GM21381 (cell line): ENCODE data around the gene PLEKHM3.
A peak's percentile ranks its signal among the peaks of the same experiment; 100 is the strongest.
"Not testable (repeated sequence)": the region's sequence is repeated elsewhere in the genome, so short reads cannot be mapped to it uniquely, and the experiment has no call there.

Experiments
- ATAC-seq: cut with Tn5 transposase; IDR thresholded peaks from one replicate; pipeline ENCODE4 v1.9.1; 2021; ENCODE audit warnings: mild to moderate bottlenecking, moderate library complexity; ENCODE audit not compliant: unreplicated experiment

The PLEKHM3 gene

DNA sequence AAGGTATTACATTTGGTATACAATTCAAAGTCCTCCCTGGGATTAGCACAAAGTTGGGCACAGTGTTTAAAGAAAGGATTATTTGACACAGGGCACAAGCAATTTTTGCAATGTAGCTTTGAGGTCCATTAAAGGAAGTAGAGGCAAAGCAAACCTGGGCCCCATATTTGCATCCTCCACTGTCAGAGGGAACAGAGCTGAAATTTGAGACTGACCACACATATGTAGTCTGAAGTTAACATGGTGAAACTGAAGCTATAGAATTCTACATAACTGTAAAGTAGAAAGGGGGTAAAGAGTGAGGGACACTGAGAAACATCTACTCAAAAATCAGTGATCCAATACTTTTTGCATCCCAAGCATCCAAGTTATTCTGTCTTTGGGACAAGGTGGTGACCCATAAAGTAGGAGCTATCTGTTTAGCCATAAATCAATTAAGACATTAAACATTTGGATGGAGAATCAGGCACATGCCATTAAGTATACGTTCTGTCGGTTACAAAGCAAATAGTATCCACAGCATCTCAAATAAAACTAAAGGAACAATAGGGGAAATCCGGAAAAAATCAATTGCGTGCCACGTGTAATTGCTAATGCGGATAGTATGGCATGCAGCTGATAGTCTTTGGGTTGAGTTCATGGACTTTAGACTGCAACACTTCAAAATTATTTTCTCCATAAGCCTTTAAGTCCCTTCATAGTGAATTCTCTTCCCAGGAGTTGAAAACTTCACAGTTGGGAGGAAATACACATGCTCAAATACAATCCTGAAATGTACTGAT, 72.6 kb downstream of the PLEKHM3 start:
- peak; percentile 66 for ATAC-seq

DNA sequence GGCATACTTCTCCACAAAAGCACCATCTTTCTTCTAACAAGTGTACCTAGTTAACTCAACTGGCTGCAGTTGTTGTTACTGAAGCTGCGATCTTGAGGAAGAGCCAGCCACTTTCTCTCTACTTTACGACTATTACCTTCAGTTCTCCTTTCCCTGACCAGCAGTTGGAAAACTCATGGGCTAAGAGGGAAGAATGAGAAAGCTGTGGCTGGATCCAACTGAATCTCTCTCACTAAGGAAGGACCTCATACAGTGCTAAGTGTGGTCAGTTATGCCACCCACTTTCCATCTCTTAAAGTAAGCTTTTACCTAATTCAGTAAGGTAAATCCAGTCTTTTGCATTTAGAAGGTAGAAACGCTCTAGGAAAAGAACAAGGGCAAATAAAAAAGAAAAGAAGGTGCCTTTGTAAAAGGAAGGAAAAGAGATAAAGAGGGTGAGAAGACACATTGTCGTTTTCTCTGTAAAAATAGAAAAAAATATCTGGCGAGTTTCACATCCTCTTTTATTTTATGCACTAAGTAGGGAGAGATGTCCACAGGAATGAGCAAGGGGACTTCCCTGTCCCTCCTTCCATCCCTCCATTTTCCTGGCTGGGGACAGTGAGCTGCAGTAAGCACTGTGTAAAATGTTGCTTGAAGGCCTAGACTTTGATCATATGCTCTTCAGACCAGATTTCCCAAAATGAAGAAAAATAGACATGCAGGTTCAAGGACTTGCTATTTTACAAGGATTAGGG, 73.4 kb downstream of the PLEKHM3 start:
- ATAC-seq: no peak

DNA sequence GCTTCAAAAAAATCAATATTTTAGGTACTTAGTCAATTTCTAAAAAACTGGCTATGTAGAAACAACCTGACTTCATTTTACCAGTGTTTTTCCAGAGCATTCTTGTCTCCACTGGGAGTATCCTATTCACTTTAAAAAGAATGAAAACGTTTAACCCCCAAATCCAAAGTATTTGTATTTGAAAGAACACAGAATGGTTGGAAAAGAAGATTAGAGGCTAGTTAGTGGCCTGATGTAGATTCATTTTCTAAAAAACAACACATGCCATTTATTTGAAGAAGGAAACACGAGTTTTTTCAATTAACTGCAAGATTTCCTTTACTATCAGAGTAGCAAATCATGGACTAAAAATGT, 74.6 kb downstream of the PLEKHM3 start:
- no peak for ATAC-seq

DNA sequence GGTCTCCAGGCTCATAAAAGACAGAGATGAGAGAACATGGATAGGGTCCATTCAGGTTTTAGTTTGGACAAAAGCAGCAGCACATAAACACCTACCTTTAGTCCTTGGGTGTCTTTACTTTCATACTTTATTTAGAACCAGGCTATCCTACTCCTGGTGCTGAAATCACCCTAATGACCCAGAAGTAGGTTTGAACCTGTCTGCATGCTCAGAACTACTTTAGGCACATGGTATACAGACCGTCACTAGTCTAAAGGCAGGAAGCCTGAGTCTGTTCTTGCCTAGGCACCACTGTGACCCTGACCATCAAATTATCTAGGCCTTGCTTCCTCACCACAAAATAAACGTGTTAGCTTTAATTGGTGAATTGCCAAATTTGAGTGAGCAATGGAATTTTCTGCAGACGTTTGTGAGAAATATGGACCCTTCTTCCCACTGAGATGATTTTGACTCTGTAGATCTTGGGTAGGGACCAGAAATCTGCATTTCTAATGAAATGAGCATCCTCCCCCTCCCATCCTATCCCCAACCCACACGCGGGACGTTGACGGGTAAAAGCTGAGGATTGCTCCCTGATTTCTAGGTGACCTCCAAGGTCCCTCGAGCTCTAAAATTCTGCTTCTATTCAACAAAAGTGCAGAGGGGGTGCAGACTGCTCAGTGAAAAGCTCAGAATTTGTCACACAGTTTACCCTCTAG, 75.1 kb downstream of the PLEKHM3 start:
- ATAC-seq: no peak

DNA sequence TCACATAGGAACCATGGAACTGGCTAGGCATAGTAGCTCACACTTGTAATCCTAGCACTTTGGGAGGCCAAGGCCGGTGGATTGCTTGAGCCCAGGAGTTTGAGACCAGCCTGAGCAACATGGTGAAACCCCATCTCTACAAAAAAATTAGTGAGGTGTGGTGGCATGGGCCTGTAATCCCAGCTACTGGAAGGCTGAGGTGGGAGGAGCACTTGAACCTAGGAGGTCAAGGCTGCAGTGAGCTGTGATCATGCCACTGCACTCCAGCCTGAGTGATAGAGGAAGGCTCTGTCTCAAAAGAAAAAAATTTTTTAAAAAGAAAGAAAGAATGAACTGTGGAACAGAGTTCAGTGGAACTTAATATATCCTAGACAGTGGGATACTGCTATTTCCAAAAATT, 76.1 kb downstream of the PLEKHM3 start:
- ATAC-seq: not testable (repeated sequence)

DNA sequence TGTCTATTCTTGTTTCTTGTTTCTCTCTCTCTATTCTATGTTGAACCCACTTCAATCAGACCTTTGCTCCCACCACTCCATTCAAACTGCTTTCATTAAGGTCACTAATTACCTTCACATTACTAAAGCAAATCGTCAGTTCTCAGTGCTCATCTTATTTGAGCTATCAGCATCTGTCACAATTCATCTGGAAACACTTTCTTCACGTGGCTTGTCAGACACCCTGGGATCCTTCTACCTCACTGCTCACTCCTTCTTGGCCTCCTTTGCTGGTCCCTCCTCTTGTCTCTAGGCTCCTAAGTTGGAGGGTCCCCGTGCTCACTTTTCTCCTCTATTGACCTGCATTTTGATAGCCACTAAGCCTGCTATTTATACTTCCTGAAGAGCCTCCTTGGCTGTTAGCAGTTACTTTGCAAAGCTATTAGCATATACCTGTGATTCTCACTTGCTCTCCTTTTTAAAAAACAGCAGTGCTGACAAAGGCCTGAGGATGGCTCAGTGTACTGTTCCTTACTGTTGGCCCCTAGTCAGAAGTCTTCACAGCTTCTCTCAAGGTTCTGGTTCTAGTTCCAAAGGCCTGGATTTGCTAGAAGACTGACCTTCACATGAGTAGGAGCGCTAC, 80.2 kb downstream of the PLEKHM3 start:
- no peak for ATAC-seq

DNA sequence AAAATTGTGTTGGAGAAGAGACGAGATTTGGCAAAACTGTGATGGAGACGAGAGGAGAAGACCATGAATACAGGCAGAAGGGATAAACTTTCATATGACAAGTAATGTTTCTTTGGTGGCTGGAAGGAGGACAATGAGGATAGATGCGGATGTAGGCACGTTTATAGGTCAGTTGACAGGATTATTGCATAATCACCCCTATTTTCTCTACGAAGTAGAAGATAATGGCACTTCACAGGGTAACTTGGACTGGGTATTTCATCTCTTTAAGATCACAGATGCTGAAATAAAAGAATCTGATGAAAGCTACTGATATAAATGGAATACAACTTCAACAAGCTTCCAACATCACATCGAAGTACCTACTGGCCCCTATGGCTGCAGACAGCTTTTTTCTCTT, 81.0 kb downstream of the PLEKHM3 start:
- no peak for ATAC-seq

DNA sequence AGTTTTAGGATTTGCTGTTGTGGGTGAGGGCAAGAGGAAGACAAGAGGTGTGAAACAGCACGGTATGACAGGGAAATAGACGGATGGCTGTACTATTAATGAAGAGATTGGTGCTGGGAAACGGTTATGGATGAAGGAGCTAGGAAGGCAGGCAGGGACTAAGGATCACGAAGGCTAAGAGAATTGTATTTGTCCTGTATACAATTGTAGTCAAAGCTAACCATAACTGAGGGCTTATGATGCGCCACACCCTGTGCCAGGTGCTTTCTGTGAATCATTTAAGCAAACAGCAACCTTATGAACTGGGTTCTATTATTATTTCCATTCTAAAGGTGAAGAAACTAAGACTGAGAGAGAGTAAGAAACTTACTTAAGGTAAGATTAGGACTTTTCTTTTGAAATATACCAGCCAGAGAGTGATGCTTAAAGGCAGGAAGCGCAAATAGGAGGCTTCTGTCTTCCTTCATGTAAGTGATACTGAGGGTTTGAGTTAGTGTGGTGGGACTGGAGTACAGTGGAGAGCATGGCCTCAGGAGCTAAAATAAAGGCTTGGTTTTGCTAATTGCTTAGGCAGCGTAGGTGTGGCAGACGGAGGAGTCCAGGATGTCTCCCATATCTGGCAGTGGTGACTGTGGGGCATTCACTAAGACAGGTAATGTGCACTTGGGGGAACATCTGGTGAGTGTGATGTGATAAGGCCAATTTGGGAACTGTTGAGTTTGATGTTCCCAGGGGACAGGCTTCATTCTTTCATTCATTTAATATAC, 85.8 kb downstream of the PLEKHM3 start:
- ATAC-seq: no peak

DNA sequence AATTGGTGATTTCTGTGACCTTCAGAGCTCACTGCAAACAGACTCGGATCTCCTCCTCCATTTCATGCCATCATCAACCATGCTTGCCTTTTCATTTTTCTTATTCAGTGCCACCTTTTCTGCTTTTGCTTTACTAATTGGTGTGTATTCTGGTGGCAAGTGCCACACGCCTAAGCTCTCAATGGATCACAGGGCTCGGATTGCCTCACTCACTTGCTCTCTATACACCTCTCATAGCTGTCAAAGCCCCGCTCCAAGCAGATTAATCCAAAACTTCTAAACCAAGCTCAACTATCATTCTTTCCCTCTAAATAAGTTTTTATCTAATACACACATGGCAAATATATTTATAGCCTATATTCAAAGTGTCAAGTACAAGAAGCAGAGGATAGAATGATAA, 86.4 kb downstream of the PLEKHM3 start:
- ATAC-seq: no peak

DNA sequence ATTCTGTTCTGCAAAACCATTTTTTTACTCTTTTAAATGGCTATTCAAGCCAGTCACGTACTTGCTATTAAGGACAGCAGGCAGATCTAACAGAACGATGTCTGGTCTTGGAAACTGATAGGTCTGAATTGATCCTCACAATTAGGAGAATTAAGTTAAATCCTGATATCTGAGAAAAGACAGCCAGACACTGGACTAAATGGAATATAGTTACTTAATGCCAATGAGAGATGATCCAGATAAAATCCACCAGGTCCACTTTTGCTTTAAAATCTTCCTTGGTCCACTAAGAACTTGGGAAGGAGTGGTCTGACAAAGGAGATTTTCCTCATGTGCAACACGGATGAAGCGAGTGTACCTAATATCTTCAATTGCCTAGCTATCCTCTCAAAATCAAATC, 86.9 kb downstream of the PLEKHM3 start:
- no peak for ATAC-seq

DNA sequence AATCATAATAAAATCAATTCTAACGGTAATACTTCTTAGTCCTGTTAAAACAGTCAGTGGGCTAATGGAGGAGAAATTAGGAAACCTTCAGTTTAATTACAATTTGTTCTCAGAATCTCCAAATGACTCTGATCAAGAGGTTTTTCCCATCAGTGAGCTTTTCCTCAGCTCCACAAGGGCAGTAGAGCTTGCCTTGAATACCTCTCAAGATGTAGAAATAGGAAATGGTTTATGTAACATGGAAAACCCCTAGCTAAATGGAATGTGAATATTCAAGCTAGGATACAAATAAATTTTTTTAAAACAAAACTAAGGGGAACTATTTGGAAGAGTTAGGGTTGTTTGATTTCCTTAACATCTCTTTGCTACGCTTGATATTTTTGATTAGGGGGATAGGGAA, 87.5 kb downstream of the PLEKHM3 start:
- no peak for ATAC-seq

DNA sequence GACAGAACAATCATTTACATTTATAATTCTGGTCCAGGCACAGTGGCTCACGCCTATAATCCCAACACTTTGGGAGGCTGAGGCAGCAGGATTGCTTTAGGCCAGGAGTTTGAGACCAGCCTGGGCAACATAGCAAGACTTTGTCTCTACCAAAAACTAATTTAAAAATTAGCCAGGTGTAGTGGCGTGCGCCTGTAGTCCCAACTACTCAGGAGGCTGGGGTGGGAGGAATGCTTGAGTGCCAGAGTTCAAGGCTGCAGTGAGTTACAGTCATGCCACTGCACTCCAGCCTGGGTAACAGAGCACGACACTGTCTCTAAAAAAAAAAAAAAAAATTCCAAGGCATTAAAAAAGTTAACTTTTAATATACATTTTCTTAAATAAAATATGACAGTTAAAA, 88.1 kb downstream of the PLEKHM3 start:
- no peak for ATAC-seq

DNA sequence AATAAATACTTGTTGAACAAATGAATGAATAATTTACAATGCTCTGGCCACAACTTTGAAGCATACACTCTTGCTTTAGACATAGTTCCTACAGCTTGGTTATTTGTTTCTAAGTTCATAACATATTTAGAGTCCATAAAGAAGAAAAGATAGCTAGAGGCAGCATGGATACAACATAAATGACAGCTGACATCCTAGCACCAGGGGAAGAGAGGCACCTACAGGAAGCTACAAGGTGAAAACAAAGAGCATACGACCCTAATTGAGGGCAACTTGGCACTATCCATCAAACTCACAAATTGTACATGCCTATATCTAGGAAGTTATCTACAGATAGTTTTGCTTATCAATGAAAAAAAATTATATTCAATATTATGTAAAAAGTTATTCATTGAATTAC, 88.9 kb downstream of the PLEKHM3 start:
- no peak for ATAC-seq

DNA sequence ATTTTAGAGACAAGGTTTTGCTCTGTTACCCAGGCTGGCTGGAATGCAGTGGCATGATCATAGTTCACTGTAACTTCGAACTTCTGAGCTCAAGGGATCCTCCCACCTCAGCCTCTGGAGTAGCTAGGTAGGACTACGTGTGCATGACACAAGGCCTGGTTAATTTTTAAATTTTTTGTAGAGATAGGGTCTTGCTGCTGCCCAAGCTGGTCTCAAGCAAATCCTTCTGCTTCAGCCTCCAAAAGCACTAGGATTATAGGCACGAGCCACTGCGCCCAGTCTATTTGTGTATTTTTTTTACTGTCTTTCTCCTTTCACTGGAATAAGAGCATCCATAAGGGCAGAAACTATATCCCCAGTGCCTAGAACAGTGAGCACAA, 89.3 kb downstream of the PLEKHM3 start:
- no peak for ATAC-seq

DNA sequence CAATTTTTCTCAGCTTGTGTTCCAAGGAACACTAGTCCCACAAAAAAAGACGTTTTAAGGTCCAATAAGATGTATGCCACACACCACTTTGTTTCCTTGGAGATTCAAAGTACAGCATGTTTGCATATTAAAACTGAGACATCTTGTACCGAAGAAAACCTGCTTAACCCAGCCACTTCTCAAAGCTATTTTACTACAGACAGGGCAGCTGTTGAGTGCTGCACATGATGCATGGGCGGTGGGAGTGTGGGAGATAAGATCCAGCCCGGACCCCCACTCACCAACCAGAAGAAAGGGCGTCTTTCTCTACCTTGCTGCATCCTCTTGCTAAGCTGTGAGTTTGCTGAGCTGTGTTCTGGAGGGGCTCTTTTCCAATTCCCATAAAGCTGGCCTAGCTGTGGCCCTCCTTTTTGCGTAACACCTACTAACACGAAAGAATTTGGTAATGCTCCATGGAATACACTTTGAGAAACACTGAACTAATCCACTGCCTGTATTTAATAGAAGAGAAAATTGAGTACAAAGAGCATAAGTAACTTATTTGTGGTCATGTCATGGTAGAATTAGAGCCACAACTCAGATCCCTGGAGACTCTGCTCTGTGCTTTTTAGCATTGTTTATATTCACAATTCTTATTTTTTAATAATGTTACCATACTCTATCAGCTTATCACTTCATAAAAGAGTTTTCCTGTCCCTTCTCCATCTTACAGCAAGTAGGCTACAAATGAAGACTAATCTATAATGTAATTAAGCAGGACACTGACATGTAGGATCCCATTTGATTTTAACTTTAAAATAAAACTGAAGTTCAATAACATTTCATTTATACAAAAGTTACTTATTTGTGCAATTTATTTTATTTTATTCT, 90.0 kb downstream of the PLEKHM3 start:
- ATAC-seq: no peak

DNA sequence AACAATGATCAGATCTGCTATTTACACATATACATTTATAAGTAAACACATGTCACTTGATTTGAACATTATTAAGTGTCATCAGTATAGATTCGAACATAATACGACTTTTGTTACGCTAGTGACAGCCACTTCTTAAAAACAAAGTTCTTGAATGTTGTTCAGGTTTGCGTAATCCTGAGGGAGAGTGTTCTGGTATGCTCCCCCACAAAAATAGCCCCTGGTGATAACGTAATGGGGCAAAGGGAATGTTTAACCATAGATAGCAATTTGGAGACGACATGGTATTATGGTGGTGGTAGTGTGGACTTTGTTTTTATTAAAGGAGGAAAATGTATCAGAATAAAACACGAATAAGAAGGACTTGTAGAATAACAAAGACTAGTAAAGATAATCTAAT, 90.6 kb downstream of the PLEKHM3 start:
- ATAC-seq: no peak

DNA sequence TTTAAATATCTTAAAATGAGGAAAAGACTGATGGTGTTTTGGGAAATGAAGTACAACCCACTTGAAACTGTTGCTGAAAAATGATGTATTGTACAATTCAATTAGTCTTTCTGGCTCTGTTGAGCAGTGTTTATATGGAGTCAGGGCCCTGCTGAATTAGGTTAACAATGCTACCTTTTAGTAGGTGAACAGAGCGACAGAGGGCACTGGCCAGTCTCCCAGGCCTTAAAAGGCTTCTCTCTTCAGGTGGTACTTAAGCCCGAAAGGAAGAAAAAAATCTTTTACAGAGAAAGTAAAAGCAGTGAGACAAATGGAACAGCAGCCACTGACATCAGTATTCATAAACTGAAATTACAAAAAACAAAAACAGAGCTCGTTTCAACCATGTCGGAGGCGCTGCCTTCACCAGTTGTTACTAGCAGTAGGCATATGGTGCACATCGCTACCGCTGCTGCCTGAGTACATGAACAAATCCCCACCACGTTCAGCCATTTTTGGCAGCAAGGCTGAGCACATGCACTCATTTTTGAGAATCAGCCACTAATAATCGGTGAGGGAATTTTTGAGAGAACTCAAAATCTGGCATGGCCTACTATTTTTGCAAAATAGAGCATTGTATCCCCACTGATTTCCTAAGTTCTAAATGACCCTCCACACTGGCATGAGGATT, 91.8 kb downstream of the PLEKHM3 start:
- no peak for ATAC-seq

DNA sequence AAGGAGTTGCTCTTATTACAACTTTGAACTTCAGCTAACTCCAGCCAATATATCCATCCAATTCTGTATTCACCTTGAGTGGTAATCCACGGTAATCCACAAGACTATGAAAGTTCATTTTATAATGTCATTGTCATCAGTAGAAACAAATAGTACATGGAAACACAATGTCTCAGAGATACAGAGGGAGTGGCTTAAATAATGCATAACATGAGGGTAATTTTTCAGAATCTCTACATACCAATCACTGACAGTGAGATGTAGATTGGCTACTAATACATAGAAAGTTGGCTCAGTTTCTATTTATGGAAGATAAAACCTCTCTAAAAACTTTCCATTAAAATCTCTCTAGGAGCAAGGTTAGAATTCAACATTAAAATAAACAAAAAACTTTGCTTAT, 93.2 kb downstream of the PLEKHM3 start:
- no peak for ATAC-seq

DNA sequence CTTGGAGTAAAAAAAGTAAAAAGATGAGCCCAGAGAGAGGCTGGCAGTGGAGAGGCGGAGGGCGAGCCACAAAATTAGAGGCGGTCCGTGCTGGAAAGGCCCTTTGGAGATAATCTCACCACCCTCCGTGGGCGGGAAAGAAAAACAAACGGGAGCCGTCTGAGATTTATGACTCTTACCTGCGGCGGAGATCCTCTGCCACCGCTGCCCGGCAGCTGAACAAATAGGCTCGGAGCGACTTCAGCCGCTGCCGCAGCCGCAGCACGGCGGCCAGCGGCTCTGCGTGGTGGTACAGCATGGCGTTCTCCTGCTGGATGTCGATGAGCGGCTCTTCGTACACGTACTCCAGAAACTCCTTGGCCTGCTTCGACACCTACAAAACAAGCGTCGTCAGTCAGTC, 94.6 kb downstream of the PLEKHM3 start:
- ATAC-seq: no peak
